GM23248 (cell line): ENCODE measurements around the gene TSPAN16. TPM values are rescaled to one million over a fixed set of nuclear protein-coding genes. Genes with fewer than 3 reads are reported as not detected.

Source experiments
- DNase-seq: peaks from one replicate; pipeline ENCODE4 v3.0.0-alpha.2; 2015
- H2AFZ ChIP-seq: fragments of 200-600 bp; sonication (generic); 2 replicates; pipeline ENCODE4 v1.6.1; 2016; ENCODE audit warnings: antibody characterized with exemption
- H3F3A ChIP-seq: fragments of 200-600 bp; sonication (generic); 2 replicates; pipeline ENCODE4 v1.6.1; 2016; ENCODE audit warnings: mild to moderate bottlenecking, antibody characterized with exemption, mixed run types; ENCODE audit not compliant: insufficient read depth
- H3K27ac ChIP-seq: fragments of 200-600 bp; sonication (generic); 2 replicates; pipeline ENCODE4 v1.5.1; 2016; ENCODE audit warnings: mild to moderate bottlenecking
- H3K27me3 ChIP-seq: fragments of 200-600 bp; sonication (generic); replicated peaks from 2 replicates; pipeline ENCODE4 v1.6.1; 2016; ENCODE audit warnings: mild to moderate bottlenecking; ENCODE audit not compliant: insufficient read depth
- H3K36me3 ChIP-seq: fragments of 200-600 bp; sonication (generic); 2 replicates; pipeline ENCODE4 v1.6.1; 2016; ENCODE audit warnings: low read depth, mild to moderate bottlenecking
- H3K4me1 ChIP-seq: fragments of 200-600 bp; sonication (generic); 2 replicates; pipeline ENCODE4 v1.6.1; 2016; ENCODE audit warnings: mild to moderate bottlenecking; ENCODE audit not compliant: insufficient read depth
- H3K4me2 ChIP-seq: fragments of 200-600 bp; sonication (generic); one replicate; pipeline ENCODE4 v1.6.1; 2016; ENCODE audit warnings: mild to moderate bottlenecking; ENCODE audit not compliant: unreplicated experiment
- H3K4me3 ChIP-seq: fragments of 200-600 bp; sonication (generic); 2 replicates; pipeline ENCODE4 v1.5.1; 2016; ENCODE audit warnings: mild to moderate bottlenecking
- H3K79me2 ChIP-seq: fragments of 200-600 bp; sonication (generic); 2 replicates; pipeline ENCODE4 v1.6.1; 2016; ENCODE audit warnings: mild to moderate bottlenecking; ENCODE audit not compliant: insufficient read depth
- H3K9ac ChIP-seq: fragments of 200-600 bp; sonication (generic); 2 replicates; pipeline ENCODE4 v1.6.1; 2016; ENCODE audit warnings: mild to moderate bottlenecking
- H3K9me2 ChIP-seq: fragments of 200-600 bp; sonication (generic); 2 replicates; pipeline ENCODE4 v1.6.1; 2016; ENCODE audit warnings: mixed run types, mild to moderate bottlenecking, moderate library complexity; ENCODE audit not compliant: insufficient read depth
- H3K9me3 ChIP-seq: fragments of 200-600 bp; sonication (generic); one replicate; pipeline ENCODE4 v1.6.1; 2017; ENCODE audit warnings: low read depth
- H4K20me1 ChIP-seq: fragments of 200-600 bp; sonication (generic); 2 replicates; pipeline ENCODE4 v1.6.0; 2016; ENCODE audit not compliant: insufficient read depth
- EZH2 ChIP-seq: fragments of 200-600 bp; sonication (generic); IDR thresholded peaks from 2 replicates; pipeline ENCODE4 v1.6.1; 2018; ENCODE audit warnings: antibody characterized with exemption, mild to moderate bottlenecking; ENCODE audit not compliant: insufficient read depth, poor library complexity, severe bottlenecking
- EZH2phosphoT487 ChIP-seq: fragments of 200-600 bp; sonication (generic); IDR thresholded peaks from 2 replicates; pipeline ENCODE4 v1.6.1; 2018; ENCODE audit warnings: antibody characterized with exemption, moderate library complexity, mild to moderate bottlenecking, low read depth; ENCODE audit not compliant: insufficient read depth
- WGBS, 2 experiments: methylation state at CpG; one replicate each; pipeline ENCODE4 v1.1.6; 2015 to 2017; ENCODE audit warnings: low lambda C conversion rate in 2 of 2, low coverage in 1 of 2; ENCODE audit errors: missing lambda C conversion rate in 2 of 2; 5-methylcytosine and 5-hydroxymethylcytosine counted together
- in situ Hi-C: fragments of 300-500 bp; cut with MboI; formaldehyde crosslinking; loops from 2 replicates; pipeline ENCODE4 v1.15.0; 2020
- polyA plus RNA-seq: library from polyadenylated mRNA; unstranded; fragments of >200 nt; fragmentation: Nextera tagmentation; extraction: Ambion mirVana; gene quantifications from 2 replicates; pipeline ENCODE4 v1.2.1, GENCODE V29; 2016
- total RNA-seq: library from RNA; depleted of rRNA; stranded (reverse); fragments of >200 nt; shearing (Covaris generic); gene quantifications from 2 replicates; pipeline ENCODE4 v1.2.3, GENCODE V29; 2014

Gene TSPAN16
- total and polyA plus RNA-seq, 2 experiments from 2014 or later: not detected

DNA sequence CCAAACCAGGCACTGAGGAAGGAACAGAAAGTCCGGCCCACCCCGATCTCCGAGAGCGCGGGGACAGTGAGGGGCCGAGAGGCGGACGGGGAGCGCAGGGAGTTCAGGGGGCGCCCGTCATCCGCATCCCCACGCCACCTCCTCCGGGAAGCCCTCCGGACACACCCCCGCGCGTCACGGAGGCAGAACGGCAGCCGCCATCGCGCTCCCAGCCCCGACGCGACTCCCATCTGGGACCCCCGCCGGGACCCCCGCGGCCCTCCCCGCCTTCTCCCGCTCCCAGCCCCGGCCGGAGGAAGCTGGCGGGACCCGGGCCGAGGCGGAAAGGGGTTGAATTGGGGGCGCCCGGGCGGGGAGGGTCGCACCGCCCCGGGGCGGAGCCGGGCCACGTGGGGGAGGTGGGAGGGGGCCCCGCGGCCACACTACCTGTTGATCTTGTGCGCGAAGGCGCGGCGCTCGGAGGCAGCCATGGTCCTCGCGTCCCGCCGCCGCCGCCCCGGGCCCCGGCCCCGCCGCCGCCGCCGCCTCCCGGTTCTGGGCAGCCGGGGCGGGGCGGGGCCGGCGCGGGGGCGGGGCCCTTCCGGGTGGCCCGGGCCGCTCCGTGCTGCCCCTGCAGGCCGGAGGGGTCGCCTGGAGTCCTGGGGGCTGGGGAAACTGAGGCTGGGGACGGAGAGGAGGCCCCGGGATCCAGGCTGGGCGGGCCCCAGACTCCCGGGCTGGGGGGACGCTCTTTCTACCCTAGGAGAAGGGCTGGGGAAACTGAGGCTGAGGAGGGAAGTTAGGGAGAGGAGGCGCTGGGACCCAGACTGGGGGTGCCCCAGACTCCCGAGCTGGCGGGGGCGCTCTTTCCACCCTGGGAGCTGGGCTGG lies 33.8 kb upstream of the TSPAN16 start, which contains the start of gene DOCK6:
Gene DOCK6, minus strand, starts transcription at position 554 of the 869 bp plus-strand sequence. Its CDS starts 84 bp downstream, at position 470.
- Histone ChIP-seq H3K27me3 (no peaks in the 10 kb centered on the region), H3K9me3 (no peaks in the 10 kb centered on the region), H3K4me3 (peak within 1 kb of the TSS; percentile 89), H3K4me2 (peak within 1 kb of the TSS; percentile 84), H3K27ac (no peak within 1 kb of the TSS), H3K9me2 (no peaks in the 10 kb centered on the region), H3K4me1 (no peaks in the 10 kb centered on the region), H3K36me3 (no peaks in the 10 kb centered on the region), H3K79me2 (no peaks in the 10 kb centered on the region), H3K9ac (peak within 1 kb of the TSS; percentile 94), H4K20me1 (no peaks in the 10 kb centered on the region), H3F3A (no peaks in the 10 kb centered on the region), H2AFZ (peak within 1 kb of the TSS; percentile 95)
- WGBS, 2 experiments: 1 to 2% methylated on average over 17 to 75 of the region's 91 CpGs
- no peak for TF ChIP-seq EZH2phosphoT487
- no peak for TF ChIP-seq EZH2
- in situ Hi-C loops: no loop called here
- DNase-seq: peak; percentile 72

DNA sequence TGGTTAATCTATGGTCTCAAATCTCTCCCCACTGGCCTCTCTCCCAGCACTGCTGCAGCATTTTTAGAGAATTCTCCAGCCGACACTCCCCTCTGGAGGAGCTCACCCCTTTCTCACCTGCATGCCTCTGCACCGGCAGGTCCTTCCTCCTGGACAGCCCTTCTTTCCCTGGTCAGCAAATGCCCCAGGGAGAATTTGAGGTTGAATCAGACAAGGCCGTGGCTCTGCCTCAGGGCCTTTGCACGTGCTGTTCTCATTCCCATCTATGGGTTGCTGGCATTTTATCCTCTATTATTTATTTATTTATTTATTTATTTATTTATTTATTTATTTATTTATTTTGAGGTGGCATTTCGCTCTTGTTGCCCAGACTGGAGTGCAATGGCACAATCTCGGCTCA lies 32.2 kb upstream of the TSPAN16 start:
- WGBS, 2 experiments: 95 to 96% methylated on average over 6 of the region's 6 CpGs
- H3K79me2 ChIP-seq: no peaks in the 10 kb centered on the region
- TF ChIP-seq EZH2phosphoT487 (no peak), EZH2 (no peak)
- H4K20me1 ChIP-seq: no peaks in the 10 kb centered on the region
- no peaks in the 10 kb centered on the region for H3K4me1 ChIP-seq
- in situ Hi-C loops: no loop called here
- H3K9ac ChIP-seq: no peak overlapping the region
- no peaks in the 10 kb centered on the region for H3K9me3 ChIP-seq
- H3K9me2 ChIP-seq: no peaks in the 10 kb centered on the region
- H3K4me3 ChIP-seq: no peak overlapping the region
- H3K27me3 ChIP-seq: no peaks in the 10 kb centered on the region
- H2AFZ ChIP-seq: no peak overlapping the region
- H3K36me3 ChIP-seq: no peaks in the 10 kb centered on the region
- H3F3A ChIP-seq: no peaks in the 10 kb centered on the region
- no peak overlapping the region for H3K27ac ChIP-seq
- H3K4me2 ChIP-seq: no peak overlapping the region
- DNase-seq: no peak

DNA sequence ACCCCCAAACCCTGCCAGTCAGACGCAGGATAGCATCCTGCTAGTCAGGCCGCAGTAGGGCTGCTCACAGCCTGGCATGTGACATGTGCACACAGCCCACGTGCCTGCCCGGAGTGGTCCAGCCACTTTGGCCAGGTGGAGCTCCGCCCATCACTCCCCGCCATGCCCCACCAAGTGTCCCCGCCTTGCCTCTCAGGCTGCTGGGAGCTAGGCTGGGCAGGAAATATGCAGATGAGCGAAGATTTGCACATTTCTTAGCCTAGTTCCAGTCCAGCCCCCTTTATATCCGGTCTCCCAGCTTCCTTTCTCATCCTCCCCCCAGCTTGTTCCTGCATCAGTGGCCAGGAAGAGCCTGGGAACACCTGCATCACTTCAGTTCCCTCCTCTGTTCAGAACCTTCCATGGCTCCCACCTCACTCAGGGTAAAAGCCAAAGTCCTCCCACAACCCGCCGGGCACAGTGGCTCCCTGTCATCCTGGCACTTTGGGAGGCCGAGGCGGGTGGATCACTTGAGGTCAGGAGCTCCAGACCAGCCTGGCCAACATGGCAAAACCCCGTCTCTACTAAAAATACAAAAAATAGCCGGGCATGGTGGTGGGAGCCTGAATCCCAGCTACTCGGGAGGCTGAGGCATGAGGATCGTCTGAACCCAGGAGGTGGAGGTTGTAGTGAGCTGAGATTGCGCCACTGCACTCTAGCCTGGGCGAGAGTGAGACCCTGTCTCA lies 31.3 kb upstream of the TSPAN16 start:
- H2AFZ ChIP-seq: no peak overlapping the region
- no peaks in the 10 kb centered on the region for H3K9me2 ChIP-seq
- no peaks in the 10 kb centered on the region for H3K27me3 ChIP-seq
- no peaks in the 10 kb centered on the region for H3F3A ChIP-seq
- peaks cover 6% of the 10 kb centered on the region; the same call in 1 of the 2 replicates for H3K4me1 ChIP-seq
- 79 to 86% methylated on average over 19 of the region's 19 CpGs for WGBS, 2 experiments
- no peaks in the 10 kb centered on the region for H4K20me1 ChIP-seq
- TF ChIP-seq EZH2: no peak
- no peak for TF ChIP-seq EZH2phosphoT487
- no peaks in the 10 kb centered on the region for H3K36me3 ChIP-seq
- H3K79me2 ChIP-seq: no peaks in the 10 kb centered on the region
- no peak overlapping the region for H3K9ac ChIP-seq
- H3K4me3 ChIP-seq: no peak overlapping the region
- no peaks in the 10 kb centered on the region for H3K9me3 ChIP-seq
- in situ Hi-C loops: no loop called here
- H3K4me2 ChIP-seq: no peak overlapping the region
- H3K27ac ChIP-seq: no peak overlapping the region
- DNase-seq: no peak

- Histone ChIP-seq H3K27me3 (no peaks in the 10 kb centered on the region), H3K9me3 (no peaks in the 10 kb centered on the region), H3K79me2 (no peaks in the 10 kb centered on the region), H3F3A (no peaks in the 10 kb centered on the region), H3K9ac (no peak overlapping the region), H2AFZ (no peak overlapping the region), H3K4me3 (no peak overlapping the region), H3K4me2 (no peak overlapping the region), H3K9me2 (no peaks in the 10 kb centered on the region), H3K4me1 (peaks cover 6% of the 10 kb centered on the region; the same call in 1 of the 2 replicates), H3K27ac (no peak overlapping the region), H3K36me3 (no peaks in the 10 kb centered on the region), H4K20me1 (no peaks in the 10 kb centered on the region)
- WGBS, 2 experiments: 84 to 87% methylated on average over 6 of the region's 6 CpGs
- DNase-seq: no peak
- in situ Hi-C loops: no loop called here
- TF ChIP-seq EZH2phosphoT487 (no peak), EZH2 (no peak)
Measured at GRCh38 chr19:11265177-11265784, 30.7 kb upstream of the TSPAN16 start.
